WERI-Rb-1 (cell line): ENCODE data around the gene AP3D1.
"Not testable (repeated sequence)": the region's sequence is repeated elsewhere in the genome, so short reads cannot be mapped to it uniquely, and the experiment has no call there.

ENCODE experiments used
- DNase-seq: peaks from one replicate; pipeline ENCODE4 v3.0.0-alpha.2; 2020
- H3K27ac ChIP-seq: fragments of 250-450 bp; sonication (Bioruptor Pico); 2 replicates; pipeline ENCODE4 v1.5.1; 2020; ENCODE audit warnings: mild to moderate bottlenecking, moderate library complexity
- H3K27me3 ChIP-seq: fragments of 250-450 bp; sonication (Bioruptor Pico); 2 replicates; pipeline ENCODE4 v1.5.1; 2021; ENCODE audit warnings: mild to moderate bottlenecking, low read depth, moderate library complexity; ENCODE audit not compliant: insufficient read depth, severe bottlenecking
- H3K36me3 ChIP-seq: fragments of 250-450 bp; sonication (Bioruptor Pico); 2 replicates; pipeline ENCODE4 v1.5.1; 2020; ENCODE audit warnings: mild to moderate bottlenecking, moderate library complexity
- H3K4me3 ChIP-seq: 2 replicates; pipeline ENCODE4 v1.5.1; 2011; ENCODE audit warnings: low read depth, mild to moderate bottlenecking, control low read depth, low read length
- H3K9me3 ChIP-seq: fragments of 250-450 bp; sonication (Bioruptor Pico); 2 replicates; pipeline ENCODE4 v1.5.1; 2021; ENCODE audit warnings: mild to moderate bottlenecking, moderate library complexity; ENCODE audit not compliant: severe bottlenecking
- CTCF ChIP-seq: IDR thresholded peaks from 2 replicates; pipeline ENCODE4 v1.5.1; 2011; ENCODE audit warnings: low read depth, mild to moderate bottlenecking, control low read depth, inconsistent platforms, low read length

The AP3D1 gene

GRCh38 chr19:2151339-2152229 lies at the start of gene AP3D1:
TSS of gene AP3D1 (minus strand) at chr19:2151566. CDS start at chr19:2151334, 232 bp downstream.
- DNase-seq = peak; percentile 100
- no peak for TF ChIP-seq CTCF
- Histone ChIP-seq H3K36me3 (peaks cover 29% of the 10 kb centered on the region), H3K4me3 (peak within 1 kb of the TSS; percentile 97), H3K9me3 (no peaks in the 10 kb centered on the region), H3K27me3 (no peaks in the 10 kb centered on the region), H3K27ac (peak within 1 kb of the TSS; percentile 88)

- DNase-seq, H3K27me3 ChIP-seq, H3K4me3 ChIP-seq, H3K27ac ChIP-seq, H3K9me3 ChIP-seq: not testable (repeated sequence)
- H3K36me3 ChIP-seq = peaks cover 32% of the 10 kb centered on the region
These were observed 49.4 kb upstream of the AP3D1 start for GRCh38 chr19:2200624-2201294.

- Histone ChIP-seq H3K27me3 (no peaks in the 10 kb centered on the region), H3K27ac (no peak overlapping the region), H3K4me3 (no peak overlapping the region), H3K36me3 (peaks cover 35% of the 10 kb centered on the region), H3K9me3 (no peaks in the 10 kb centered on the region)
- no peak for TF ChIP-seq CTCF
- no peak for DNase-seq
These were observed 48.7 kb upstream of the AP3D1 start for GRCh38 chr19:2199861-2200623.

- no peak overlapping the region for H3K27ac ChIP-seq
- TF ChIP-seq CTCF = peak; percentile 72
- no peaks in the 10 kb centered on the region for H3K9me3 ChIP-seq
- H3K36me3 ChIP-seq = peaks cover 33% of the 10 kb centered on the region
- no peak overlapping the region for H3K4me3 ChIP-seq
- DNase-seq = peak; percentile 26
- no peaks in the 10 kb centered on the region for H3K27me3 ChIP-seq
These were observed 47.8 kb upstream of the AP3D1 start for GRCh38 chr19:2199215-2199614.

- DNase-seq = no peak
- H3K4me3 ChIP-seq = no peak overlapping the region
- no peak for TF ChIP-seq CTCF
- H3K27me3 ChIP-seq = no peaks in the 10 kb centered on the region
- H3K36me3 ChIP-seq = peaks cover 34% of the 10 kb centered on the region
- no peak overlapping the region for H3K27ac ChIP-seq
- H3K9me3 ChIP-seq = no peaks in the 10 kb centered on the region
These were observed 47.0 kb upstream of the AP3D1 start for GRCh38 chr19:2198317-2198716.

GRCh38 chr19:2197270-2197669 lies 45.9 kb upstream of the AP3D1 start:
- H3K36me3 ChIP-seq = peaks cover 42% of the 10 kb centered on the region
- no peak overlapping the region for H3K27ac ChIP-seq
- no peaks in the 10 kb centered on the region for H3K9me3 ChIP-seq
- TF ChIP-seq CTCF = no peak
- H3K4me3 ChIP-seq = no peak overlapping the region
- no peaks in the 10 kb centered on the region for H3K27me3 ChIP-seq
- no peak for DNase-seq
